Endothelial cell of umbilical vein (primary cell): ENCODE data around the gene NFIC.

Experiments used
- EZH2 ChIP-seq: IDR thresholded peaks from 2 replicates; pipeline ENCODE4 v1.6.1; 2012; ENCODE audit warnings: borderline replicate concordance, low read depth, mild to moderate bottlenecking, moderate library complexity, low read length, inconsistent platforms; ENCODE audit not compliant: severe bottlenecking
- FOS ChIP-seq: IDR thresholded peaks from 2 replicates; pipeline ENCODE4 v1.6.1; 2011; ENCODE audit warnings: mild to moderate bottlenecking, low read length, moderate library complexity, borderline replicate concordance; ENCODE audit not compliant: insufficient read depth
- GATA2 ChIP-seq: IDR thresholded peaks from 2 replicates; pipeline ENCODE4 v1.7.0; 2011; ENCODE audit warnings: low read depth, mild to moderate bottlenecking, moderate library complexity, mixed read lengths, low read length; ENCODE audit not compliant: insufficient read length, insufficient read depth
- JUN ChIP-seq: IDR thresholded peaks from 2 replicates; pipeline ENCODE4 v1.6.1; 2011; ENCODE audit warnings: borderline replicate concordance, low read depth; ENCODE audit not compliant: insufficient read length, insufficient read depth
- MYC ChIP-seq: IDR thresholded peaks from one replicate; pipeline ENCODE4 v1.6.1; 2011; ENCODE audit warnings: mild to moderate bottlenecking, low read depth, low read length
- POLR2A ChIP-seq: IDR thresholded peaks from 2 replicates; pipeline ENCODE4 v1.6.1; 2012; ENCODE audit warnings: low read depth, mild to moderate bottlenecking, control low read depth, low read length
- POLR2AphosphoS5 ChIP-seq: IDR thresholded peaks from 2 replicates; pipeline ENCODE4 v1.6.1; 2012; ENCODE audit warnings: low read depth, mild to moderate bottlenecking, control low read depth, low read length, moderate library complexity; ENCODE audit not compliant: insufficient read depth
- TF ChIP-seq, protein P1 (sequence below), 2 donors: IDR thresholded peaks; 1 replicate in 1 of 2; 2 replicates in 1 of 2; pipeline ENCODE4 v1.5.1; 2011; ENCODE audit warnings: low read length in 2 of 2, mild to moderate bottlenecking in 2 of 2, moderate library complexity in 2 of 2, control low read depth in 1 of 2, inconsistent platforms in 1 of 2, low read depth in 1 of 2; ENCODE audit not compliant: insufficient read depth in 1 of 2; ENCODE audit errors: extremely low read depth in 1 of 2
- TF ChIP-seq, protein P2 (sequence below): IDR thresholded peaks from 2 replicates; pipeline ENCODE4 v1.6.1; 2011; ENCODE audit not compliant: insufficient read depth, insufficient read length

- TF ChIP-seq, protein P1, sequence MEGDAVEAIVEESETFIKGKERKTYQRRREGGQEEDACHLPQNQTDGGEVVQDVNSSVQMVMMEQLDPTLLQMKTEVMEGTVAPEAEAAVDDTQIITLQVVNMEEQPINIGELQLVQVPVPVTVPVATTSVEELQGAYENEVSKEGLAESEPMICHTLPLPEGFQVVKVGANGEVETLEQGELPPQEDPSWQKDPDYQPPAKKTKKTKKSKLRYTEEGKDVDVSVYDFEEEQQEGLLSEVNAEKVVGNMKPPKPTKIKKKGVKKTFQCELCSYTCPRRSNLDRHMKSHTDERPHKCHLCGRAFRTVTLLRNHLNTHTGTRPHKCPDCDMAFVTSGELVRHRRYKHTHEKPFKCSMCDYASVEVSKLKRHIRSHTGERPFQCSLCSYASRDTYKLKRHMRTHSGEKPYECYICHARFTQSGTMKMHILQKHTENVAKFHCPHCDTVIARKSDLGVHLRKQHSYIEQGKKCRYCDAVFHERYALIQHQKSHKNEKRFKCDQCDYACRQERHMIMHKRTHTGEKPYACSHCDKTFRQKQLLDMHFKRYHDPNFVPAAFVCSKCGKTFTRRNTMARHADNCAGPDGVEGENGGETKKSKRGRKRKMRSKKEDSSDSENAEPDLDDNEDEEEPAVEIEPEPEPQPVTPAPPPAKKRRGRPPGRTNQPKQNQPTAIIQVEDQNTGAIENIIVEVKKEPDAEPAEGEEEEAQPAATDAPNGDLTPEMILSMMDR (IDR thresholded peaks at IDR 0.05; ENCODE audit: extremely low read depth in 1 of 2, insufficient read depth in 1 of 2, low read depth in 1 of 2, low read length in 2 of 2), result no peak
- TF ChIP-seq EZH2, result no peak
- TF ChIP-seq MYC, result no peak
- no peak for TF ChIP-seq FOS
- TF ChIP-seq, protein P2, sequence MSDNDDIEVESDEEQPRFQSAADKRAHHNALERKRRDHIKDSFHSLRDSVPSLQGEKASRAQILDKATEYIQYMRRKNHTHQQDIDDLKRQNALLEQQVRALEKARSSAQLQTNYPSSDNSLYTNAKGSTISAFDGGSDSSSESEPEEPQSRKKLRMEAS, result no peak
- no peak for TF ChIP-seq POLR2A
- no peak for TF ChIP-seq POLR2AphosphoS5
- TF ChIP-seq JUN, result no peak
- no peak for TF ChIP-seq GATA2
These were observed 43.1 kb downstream of the NFIC start for GRCh38 chr19:3409346-3410064.
